HepG2 (cell line): ENCODE measurements around the gene KIAA0319L. TPM values are rescaled to one million over a fixed set of nuclear protein-coding genes. Genes with fewer than 3 reads are reported as not detected.

Source experiments
- ATAC-seq: fragments of 200-7000 bp; cut with Tn5 transposase; 3 replicates; pipeline ENCODE4 v1.9.1; 2020; ENCODE audit warnings: mild to moderate bottlenecking, moderate library complexity
- BruUV-seq: library from RNA; stranded (reverse); fragments of 400-500 nt; replicated peaks from 2 replicates; lab custom pipeline; 2021; lab: Mats Ljungman, UMichigan
- CTCF ChIA-PET: fragments of 300-600 bp; formaldehyde crosslinking; extraction: SDS; loops from one replicate; lab custom pipeline; 2021; ENCODE audit warnings: low total read pairs, inconsistent platforms, low intra/inter-chr PET ratio; lab: Yijun Ruan, JAX
- POLR2A ChIA-PET: fragments of 350-600 bp; sonication (Branson Sonifier 250); formaldehyde crosslinking; loops from one replicate; lab custom pipeline; 2020; ENCODE audit warnings: antibody characterized with exemption, inconsistent platforms; lab: Yijun Ruan, JAX
- DNase-seq: peaks from one replicate; pipeline ENCODE4 v3.0.0-alpha.2; 2015; ENCODE audit warnings: low spot score
- FAIRE-seq: peaks from 3 replicates; lab custom pipeline; 2011; peaks lifted over from hg19 to GRCh38; lab: Jason Lieb, UNC
- H2AFZ ChIP-seq: one replicate; pipeline ENCODE4 v1.6.1; 2011; ENCODE audit warnings: low read length, inconsistent platforms
- H3K27ac ChIP-seq: fragments of 300-600 bp; 3 replicates; pipeline ENCODE4 v1.8.0; 2011; ENCODE audit warnings: mixed run types, mild to moderate bottlenecking, mixed read lengths, low read length, inconsistent platforms; ENCODE audit not compliant: insufficient read depth; ENCODE audit errors: extremely low read length
- H3K27me3 ChIP-seq, 2 experiments: fragments of 200-600 bp in 1 of 2; 2 replicates in 1 of 2; 3 replicates in 1 of 2; pipeline versions ENCODE4 v1.6.0 to v1.8.0; 2011; ENCODE audit warnings: low read length in 2 of 2, mild to moderate bottlenecking in 2 of 2, moderate library complexity in 2 of 2, inconsistent platforms in 1 of 2; ENCODE audit not compliant: insufficient read depth in 2 of 2, control insufficient read depth in 1 of 2
- H3K36me3 ChIP-seq, 2 experiments: fragments of 200-600 bp in 1 of 2; replicated peaks in 1 of 2; 2 replicates in 1 of 2; 3 replicates in 1 of 2; pipeline versions ENCODE4 v1.5.1 to v1.8.0; 2011; ENCODE audit warnings: low read length in 2 of 2, inconsistent platforms in 1 of 2; ENCODE audit not compliant: insufficient read depth in 2 of 2, control insufficient read depth in 1 of 2
- H3K4me1 ChIP-seq: 2 replicates; pipeline ENCODE4 v1.5.1; 2012; ENCODE audit warnings: low read length, inconsistent platforms; ENCODE audit not compliant: insufficient read depth
- H3K4me2 ChIP-seq: 2 replicates; pipeline ENCODE4 v1.6.0; 2011; ENCODE audit warnings: low read depth, low read length, inconsistent platforms
- H3K4me3 ChIP-seq, 3 experiments: fragments of 200-600 bp in 1 of 3; sonication (generic), shearing (Covaris generic) in 1 of 3; replicated peaks in 1 of 3; 2 replicates each; pipeline ENCODE4 v1.5.1; 2011 to 2016; ENCODE audit warnings: low read length in 3 of 3, inconsistent platforms in 2 of 3, low read depth in 2 of 3, mild to moderate bottlenecking in 2 of 3, control low read depth in 1 of 3, mixed read lengths in 1 of 3; ENCODE audit not compliant: insufficient read depth in 1 of 3
- H3K79me2 ChIP-seq: one replicate; pipeline ENCODE4 v1.6.1; 2011; ENCODE audit warnings: low read length, inconsistent platforms; ENCODE audit not compliant: insufficient read depth
- H3K9ac ChIP-seq: 2 replicates; pipeline ENCODE4 v1.6.0; 2011; ENCODE audit warnings: mild to moderate bottlenecking, low read depth, low read length, inconsistent platforms; ENCODE audit not compliant: insufficient read depth
- H3K9me3 ChIP-seq: 2 replicates; pipeline ENCODE4 v1.5.1; 2012; ENCODE audit warnings: mild to moderate bottlenecking, low read length
- H4K20me1 ChIP-seq: 2 replicates; pipeline ENCODE4 v1.6.0; 2011; ENCODE audit warnings: inconsistent platforms, mild to moderate bottlenecking, low read length, moderate library complexity; ENCODE audit not compliant: insufficient read depth
- IRF2 ChIP-seq: IDR thresholded peaks from 2 replicates; pipeline ENCODE4 v1.6.1; 2018; ENCODE audit warnings: missing genetic modification reagents, missing compliant biosample characterization
- ISL2 ChIP-seq: sonication (generic); formaldehyde crosslinking; IDR thresholded peaks from 2 replicates; pipeline ENCODE4 v1.5.0; 2020; ENCODE audit warnings: missing genetic modification reagents
- POLR2G ChIP-seq: fragments of 200-400 bp; formaldehyde crosslinking; IDR thresholded peaks from 2 replicates; pipeline ENCODE4 v1.6.1; 2018; ENCODE audit warnings: mild to moderate bottlenecking, low read depth, low read length, moderate library complexity
- SMAD3 ChIP-seq: sonication (generic); formaldehyde crosslinking; IDR thresholded peaks from 2 replicates; pipeline ENCODE4 v1.4.0; 2020; ENCODE audit warnings: missing genetic modification reagents
- ZNF281 ChIP-seq: sonication (generic); formaldehyde crosslinking; IDR thresholded peaks from 2 replicates; pipeline ENCODE4 v1.4.0; 2020; ENCODE audit warnings: missing genetic modification reagents, borderline replicate concordance
- WGBS: methylation state at CpG from one replicate; pipeline ENCODE4 v1.1.6; 2017; ENCODE audit warnings: low lambda C conversion rate; 5-methylcytosine and 5-hydroxymethylcytosine counted together
- in situ Hi-C: cut with HindIII; loops from 2 replicates; pipeline ENCODE4 v1.10.0; 2017; ENCODE audit warnings: low pct_unique_long_range_greater_than_20kb; ENCODE audit not compliant: extremely low pct_ligation_motif_present
- intact Hi-C: fragments of 100-400 bp; cut with micrococcal nuclease; formaldehyde crosslinking; loops from one replicate; pipeline ENCODE4 v1.10.0; 2022; ENCODE audit not compliant: unreplicated experiment
- polyA plus RNA-seq, 8 experiments: library from polyadenylated mRNA; depleted of rRNA in 3 of 8; stranded (reverse) in 7 of 8; unstranded in 1 of 8; fragments of >200 nt; fragmentation: Illumina TruSeq in 4 of 8; extraction: Trizol in 4 of 8; gene quantifications; 2 replicates each; pipeline versions ENCODE4 v1.2.1 to v1.2.3, GENCODE V29; 2011 to 2016; ENCODE audit warnings: low read depth in 4 of 8, missing spikeins in 1 of 8, mixed read lengths in 1 of 8; ENCODE audit not compliant: insufficient read depth in 1 of 8
- total RNA-seq, 5 experiments: library from RNA; depleted of rRNA; stranded (reverse); fragments of >200 nt; fragmentation: Illumina TruSeq; extraction: Trizol; gene quantifications; 2 replicates each; pipeline ENCODE4 v1.2.3, GENCODE V29; 2016; ENCODE audit warnings: low read depth in 1 of 5

The KIAA0319L gene
- total and polyA plus RNA-seq, 2 of the 13 experiments (the other 11 are each of a cell fraction or from before 2014, with no cell fraction given): 33.4 to 82.6 TPM

GRCh38 chr1:35588197-35588910 lies 31.2 kb upstream of the KIAA0319L start:
- no peaks in the 10 kb centered on the region for H3K9me3 ChIP-seq
- no peak overlapping the region for H2AFZ ChIP-seq
- H3K27me3 ChIP-seq: no peaks in the 10 kb centered on the region
- BruUV-seq: no TSS peak
- in situ Hi-C loops (no loop called here), intact Hi-C loops (no loop called here)
- H3K4me2 ChIP-seq: no peak overlapping the region; the same call in 1 of the 2 replicates
- DNase-seq (no peak), ATAC-seq (peak; percentile 15; the same call in 2 of the 3 replicates), FAIRE-seq (no peak)
- TF ChIP-seq ISL2 (CRISPR knock-in tag): no peak
- TF ChIP-seq IRF2 (CRISPR knock-in tag): no peak
- TF ChIP-seq ZNF281 (CRISPR knock-in tag): peak; percentile 54; the same call in 1 of the 2 replicates
- TF ChIP-seq SMAD3: no peak
- TF ChIP-seq POLR2G: no peak
- H3K27ac ChIP-seq: no peak overlapping the region
- WGBS: 71% methylated on average over 10 of the region's 21 CpGs
- H3K4me1 ChIP-seq: peaks cover 11% of the 10 kb centered on the region
- no peak overlapping the region for H3K9ac ChIP-seq
- POLR2A ChIA-PET: no interaction called here
- H3K79me2 ChIP-seq: no peaks in the 10 kb centered on the region
- CTCF ChIA-PET: no interaction called here
- no peaks in the 10 kb centered on the region for H3K36me3 ChIP-seq
- H4K20me1 ChIP-seq: no peaks in the 10 kb centered on the region
- H3K4me3 ChIP-seq: no peak overlapping the region
